A673 (cell line): ENCODE data around the gene GRID1. TPM values are rescaled to one million over a fixed set of nuclear protein-coding genes. Genes with fewer than 3 reads are reported as not detected.

Source experiments
- BruUV-seq: library from RNA; stranded (reverse); fragments of 400-500 nt; replicated peaks from 2 replicates; lab custom pipeline; 2021; lab: Mats Ljungman, UMichigan
- CTCF ChIA-PET: fragments of 300-600 bp; sonication (Branson Sonifier 250); formaldehyde crosslinking; loops from one replicate; lab custom pipeline; 2022; ENCODE audit warnings: antibody characterized with exemption; lab: Charles Lee
- POLR2A ChIA-PET: fragments of 300-600 bp; sonication (Branson Sonifier 250); formaldehyde crosslinking; loops from one replicate; lab custom pipeline; 2022; ENCODE audit warnings: antibody characterized with exemption; ENCODE audit not compliant: low non-redundant PET; lab: Charles Lee
- DNase-seq: peaks from one replicate; pipeline ENCODE4 v3.0.0-alpha.2; 2015; ENCODE audit warnings: low spot score
- H3K27ac ChIP-seq: fragments of 200-600 bp; sonication (generic); 2 replicates; pipeline ENCODE4 v1.5.1; 2016; ENCODE audit warnings: mixed run types, low read depth, mild to moderate bottlenecking, mixed read lengths, antibody characterized with exemption, low read length; ENCODE audit not compliant: poor library complexity, severe bottlenecking
- H3K27me3 ChIP-seq: fragments of 200-600 bp; sonication (generic); replicated peaks from 2 replicates; pipeline ENCODE4 v1.6.1; 2017; ENCODE audit warnings: mixed run types, low read depth, mild to moderate bottlenecking, mixed read lengths, antibody characterized with exemption, low read length; ENCODE audit not compliant: insufficient read depth, poor library complexity
- H3K36me3 ChIP-seq: fragments of 200-600 bp; sonication (generic); 2 replicates; pipeline ENCODE4 v1.6.1; 2016; ENCODE audit warnings: mixed run types, mild to moderate bottlenecking, mixed read lengths, antibody characterized with exemption, low read length; ENCODE audit not compliant: insufficient read depth, poor library complexity, severe bottlenecking
- H3K4me1 ChIP-seq: fragments of 200-600 bp; sonication (generic); 2 replicates; pipeline ENCODE4 v1.6.1; 2017; ENCODE audit warnings: mixed run types, mild to moderate bottlenecking, mixed read lengths, antibody characterized with exemption, low read length; ENCODE audit not compliant: insufficient read depth, poor library complexity, severe bottlenecking
- H3K4me3 ChIP-seq: fragments of 200-600 bp; sonication (generic); 2 replicates; pipeline ENCODE4 v1.5.1; 2016; ENCODE audit warnings: low read depth, mixed run types, mild to moderate bottlenecking, mixed read lengths, low read length; ENCODE audit not compliant: poor library complexity, severe bottlenecking
- H3K9me3 ChIP-seq: fragments of 200-600 bp; sonication (generic); 2 replicates; pipeline ENCODE4 v1.6.1; 2016; ENCODE audit warnings: mixed run types, low read depth, mild to moderate bottlenecking, mixed read lengths, antibody characterized with exemption, low read length; ENCODE audit not compliant: poor library complexity, severe bottlenecking
- EZH2 ChIP-seq: fragments of 200-600 bp; sonication (generic); IDR thresholded peaks from 2 replicates; pipeline ENCODE4 v1.6.1; 2017; ENCODE audit warnings: borderline replicate concordance, low read depth, mild to moderate bottlenecking, mixed read lengths, antibody characterized with exemption, low read length; ENCODE audit not compliant: poor library complexity, severe bottlenecking
- intact Hi-C: fragments of 100-400 bp; cut with micrococcal nuclease; formaldehyde crosslinking; loops from one replicate; pipeline ENCODE4 v1.10.0; 2022; ENCODE audit not compliant: unreplicated experiment
- total RNA-seq: library from RNA; stranded (reverse); gene quantifications from 2 replicates; pipeline ENCODE4 v1.2.3, GENCODE V29; 2021
- TF ChIP-seq, protein P1 (sequence below): fragments of 300-800, 200-600 bp; sonication (generic); conservative IDR thresholded peaks from 2 replicates; pipeline ENCODE4 v1.5.1; 2017; ENCODE audit warnings: low read depth, mild to moderate bottlenecking, antibody characterized with exemption, low read length, moderate library complexity, mixed read lengths

Gene GRID1
- total RNA-seq, 1 experiment from 2014 or later: not detected

DNA sequence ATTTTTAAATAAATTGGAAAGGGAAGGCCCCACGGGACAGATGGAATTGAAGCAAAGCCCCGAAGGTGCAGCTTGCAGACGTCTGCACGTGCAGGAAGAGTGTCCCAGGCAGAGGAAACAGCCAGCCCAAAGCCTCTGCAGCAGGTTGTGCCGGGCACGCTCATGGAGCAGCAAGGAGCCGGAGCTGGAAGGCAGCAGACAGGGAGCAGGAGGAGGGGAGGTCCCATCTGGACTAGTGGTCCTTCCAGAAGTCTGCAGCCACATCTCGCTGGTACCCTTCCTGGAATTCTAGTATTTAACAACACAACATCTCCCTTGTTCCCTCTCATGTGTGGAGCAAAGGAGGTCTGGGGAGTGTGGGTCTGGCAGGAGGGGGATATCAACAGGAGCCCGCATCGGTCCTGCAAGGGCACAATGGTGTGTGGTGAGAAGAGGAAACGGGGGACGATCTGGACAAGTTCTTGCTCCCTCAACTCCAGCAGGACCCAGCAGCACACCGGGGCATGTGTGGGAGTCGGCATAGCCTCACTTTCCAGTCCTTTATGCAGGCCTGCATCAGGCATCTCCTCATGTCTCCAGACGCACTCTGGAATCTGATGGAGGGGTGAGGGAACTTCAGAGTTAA is 169.3 kb downstream of the GRID1 start:
- H3K4me1 ChIP-seq: no peaks in the 10 kb centered on the region
- no TSS peak for BruUV-seq
- no peak for DNase-seq
- H3K36me3 ChIP-seq: no peaks in the 10 kb centered on the region
- TF ChIP-seq EZH2: no peak
- TF ChIP-seq, protein P1, sequence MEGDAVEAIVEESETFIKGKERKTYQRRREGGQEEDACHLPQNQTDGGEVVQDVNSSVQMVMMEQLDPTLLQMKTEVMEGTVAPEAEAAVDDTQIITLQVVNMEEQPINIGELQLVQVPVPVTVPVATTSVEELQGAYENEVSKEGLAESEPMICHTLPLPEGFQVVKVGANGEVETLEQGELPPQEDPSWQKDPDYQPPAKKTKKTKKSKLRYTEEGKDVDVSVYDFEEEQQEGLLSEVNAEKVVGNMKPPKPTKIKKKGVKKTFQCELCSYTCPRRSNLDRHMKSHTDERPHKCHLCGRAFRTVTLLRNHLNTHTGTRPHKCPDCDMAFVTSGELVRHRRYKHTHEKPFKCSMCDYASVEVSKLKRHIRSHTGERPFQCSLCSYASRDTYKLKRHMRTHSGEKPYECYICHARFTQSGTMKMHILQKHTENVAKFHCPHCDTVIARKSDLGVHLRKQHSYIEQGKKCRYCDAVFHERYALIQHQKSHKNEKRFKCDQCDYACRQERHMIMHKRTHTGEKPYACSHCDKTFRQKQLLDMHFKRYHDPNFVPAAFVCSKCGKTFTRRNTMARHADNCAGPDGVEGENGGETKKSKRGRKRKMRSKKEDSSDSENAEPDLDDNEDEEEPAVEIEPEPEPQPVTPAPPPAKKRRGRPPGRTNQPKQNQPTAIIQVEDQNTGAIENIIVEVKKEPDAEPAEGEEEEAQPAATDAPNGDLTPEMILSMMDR: no peak
- no peak overlapping the region for H3K27ac ChIP-seq
- no peak overlapping the region for H3K4me3 ChIP-seq
- ChIA-PET CTCF (no interaction called here), POLR2A (no interaction called here)
- intact Hi-C loops: no loop called here
- H3K27me3 ChIP-seq: peaks cover 66% of the 10 kb centered on the region
- H3K9me3 ChIP-seq: no peaks in the 10 kb centered on the region

DNA sequence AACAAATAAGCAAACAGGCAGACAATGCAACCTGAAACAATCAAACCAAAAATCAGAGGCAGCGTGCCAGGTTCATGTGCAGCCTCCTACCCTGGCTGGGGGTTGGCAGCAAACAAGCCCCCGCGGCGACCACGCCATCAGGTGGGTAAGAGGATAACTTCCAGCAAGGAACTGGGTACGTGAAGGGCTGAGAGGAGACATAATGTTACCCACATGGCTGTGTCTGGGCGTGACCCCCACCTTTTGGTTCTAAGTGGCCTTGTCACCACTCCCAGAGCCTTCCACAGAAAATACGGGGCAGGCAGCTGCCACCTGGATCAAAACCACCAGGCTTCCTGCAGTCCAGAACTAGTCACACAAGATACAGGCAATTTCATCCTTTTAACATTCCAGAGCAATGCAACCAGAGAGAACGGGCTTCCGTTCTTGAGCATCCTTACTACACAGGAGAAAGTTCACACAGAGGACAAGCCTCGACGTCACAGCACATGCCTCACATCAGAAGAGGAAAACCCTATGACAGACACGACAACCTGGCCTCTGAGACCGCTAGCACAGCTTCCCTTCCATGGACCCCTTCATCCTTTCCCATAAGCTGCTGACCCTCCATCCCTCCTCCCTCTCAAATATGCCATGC is 171.0 kb downstream of the GRID1 start:
- H3K9me3 ChIP-seq: no peaks in the 10 kb centered on the region
- H3K27ac ChIP-seq: no peak overlapping the region
- CTCF ChIA-PET: no interaction called here
- no peak for TF ChIP-seq EZH2
- no peaks in the 10 kb centered on the region for H3K36me3 ChIP-seq
- H3K4me1 ChIP-seq: no peaks in the 10 kb centered on the region
- DNase-seq: no peak
- POLR2A ChIA-PET: no interaction called here
- H3K27me3 ChIP-seq: peaks cover 50% of the 10 kb centered on the region
- no peak overlapping the region for H3K4me3 ChIP-seq
- BruUV-seq: no TSS peak
- intact Hi-C loops: no loop called here

DNA sequence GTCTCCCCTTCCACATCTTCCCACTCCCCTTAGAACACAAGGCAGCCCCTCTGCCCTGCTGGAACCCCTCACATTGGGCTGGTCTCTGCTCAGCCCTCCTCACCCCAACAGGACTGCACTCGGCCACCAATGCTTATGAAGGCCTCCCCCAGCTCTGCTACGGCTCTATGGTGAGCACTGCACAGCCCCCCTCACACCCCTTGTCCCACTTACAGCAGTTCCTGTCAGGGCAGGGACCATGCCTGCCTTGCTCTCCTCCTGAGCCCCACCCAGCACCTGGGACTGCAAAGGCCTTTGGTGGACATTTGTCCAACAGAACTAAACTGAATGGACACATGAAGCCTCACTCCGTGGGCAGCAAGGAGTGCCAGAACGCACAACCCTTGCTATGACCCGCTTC is 171.9 kb downstream of the GRID1 start:
- CTCF ChIA-PET: no interaction called here
- no peak overlapping the region for H3K4me3 ChIP-seq
- no TSS peak for BruUV-seq

More for the DNA sequence above, 171.9 kb downstream of the GRID1 start:
- TF ChIP-seq, protein P1: no peak
- Histone ChIP-seq H3K4me1 (no peaks in the 10 kb centered on the region), H3K27ac (no peak overlapping the region), H3K36me3 (no peaks in the 10 kb centered on the region), H3K9me3 (no peaks in the 10 kb centered on the region), H3K27me3 (peaks cover 42% of the 10 kb centered on the region)
- no peak for DNase-seq
- POLR2A ChIA-PET: no interaction called here
- intact Hi-C loops: no loop called here
